Left ventricle myocardium superior (tissue), 1 donor: ENCODE results near the gene ZNF423. TPM values are rescaled to one million over a fixed set of nuclear protein-coding genes. Genes with fewer than 3 reads are reported as not detected.
"Not testable (repeated sequence)": the region's sequence is repeated elsewhere in the genome, so short reads cannot be mapped to it uniquely, and the experiment has no call there.

Experiments used
- ATAC-seq: fragments of 200-7000 bp; cut with Tn5 transposase; one replicate; pipeline ENCODE4 v1.9.1; 2020; ENCODE audit warnings: mild to moderate bottlenecking, moderate library complexity
- DNase-seq: peaks from one replicate; pipeline ENCODE4 v3.0.0-alpha.2; 2020
- intact Hi-C: fragments of 100-400 bp; cut with micrococcal nuclease; formaldehyde crosslinking; loops from one replicate; pipeline ENCODE4 v1.11.0; 2022
- total RNA-seq: library from RNA; stranded (reverse); fragmentation: NEBNext Ultra II Directional; extraction: Animal tissue kit (Norgen Biotek cat#: 25700); gene quantifications from one replicate; pipeline ENCODE4 v1.2.1, GENCODE V29; 2021
- donor health status: DM: no; HTN: yes; CAD: no; lungs with severe emphysema.

Gene ZNF423
- total RNA-seq, 1 donor from 2014 or later: 7.8 TPM

- ATAC-seq: peak; percentile 45
- DNase-seq: peak; percentile 35
- intact Hi-C loops: no loop called here
These were observed 20.1 kb upstream of the ZNF423 start for GRCh38 chr16:49875806-49876715.

DNA sequence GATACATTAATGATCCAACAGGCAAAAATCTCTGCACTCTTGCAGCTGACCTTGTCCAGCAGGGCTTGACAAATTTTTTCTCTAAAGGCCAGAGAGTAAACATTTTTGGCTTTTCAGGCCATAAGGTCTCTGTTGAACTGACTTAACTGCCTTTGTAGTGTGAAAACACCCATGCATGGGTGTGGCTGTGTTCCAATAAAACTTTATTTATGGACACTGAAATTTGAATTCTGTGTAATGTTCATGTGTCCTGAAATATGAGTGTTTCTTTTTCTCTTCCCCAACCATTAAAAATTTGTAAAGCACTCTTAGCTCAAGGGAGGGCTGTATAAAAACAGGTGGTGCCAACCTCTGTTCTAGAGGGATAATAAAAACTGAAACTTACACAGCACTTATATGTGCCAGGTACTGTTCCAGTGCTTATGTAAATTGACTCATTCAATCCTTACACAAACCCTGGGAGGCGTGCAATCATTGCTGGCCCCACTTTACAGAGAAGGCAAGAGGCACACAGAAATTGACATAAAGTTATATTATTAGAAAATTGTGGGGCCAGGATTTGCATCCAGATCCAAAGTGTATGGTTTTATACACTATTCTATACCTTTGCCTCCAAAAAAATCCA is 18.8 kb upstream of the ZNF423 start:
- no peak for DNase-seq
- ATAC-seq: no peak
- intact Hi-C loops: no loop called here

- ATAC-seq, DNase-seq, intact Hi-C loops: not testable (repeated sequence)
These were observed 15.9 kb upstream of the ZNF423 start for GRCh38 chr16:49871824-49872223.

GRCh38 chr16:49869731-49870130 is 13.8 kb upstream of the ZNF423 start:
- no peak for ATAC-seq
- no peak for DNase-seq
- intact Hi-C loops: no loop called here

DNA sequence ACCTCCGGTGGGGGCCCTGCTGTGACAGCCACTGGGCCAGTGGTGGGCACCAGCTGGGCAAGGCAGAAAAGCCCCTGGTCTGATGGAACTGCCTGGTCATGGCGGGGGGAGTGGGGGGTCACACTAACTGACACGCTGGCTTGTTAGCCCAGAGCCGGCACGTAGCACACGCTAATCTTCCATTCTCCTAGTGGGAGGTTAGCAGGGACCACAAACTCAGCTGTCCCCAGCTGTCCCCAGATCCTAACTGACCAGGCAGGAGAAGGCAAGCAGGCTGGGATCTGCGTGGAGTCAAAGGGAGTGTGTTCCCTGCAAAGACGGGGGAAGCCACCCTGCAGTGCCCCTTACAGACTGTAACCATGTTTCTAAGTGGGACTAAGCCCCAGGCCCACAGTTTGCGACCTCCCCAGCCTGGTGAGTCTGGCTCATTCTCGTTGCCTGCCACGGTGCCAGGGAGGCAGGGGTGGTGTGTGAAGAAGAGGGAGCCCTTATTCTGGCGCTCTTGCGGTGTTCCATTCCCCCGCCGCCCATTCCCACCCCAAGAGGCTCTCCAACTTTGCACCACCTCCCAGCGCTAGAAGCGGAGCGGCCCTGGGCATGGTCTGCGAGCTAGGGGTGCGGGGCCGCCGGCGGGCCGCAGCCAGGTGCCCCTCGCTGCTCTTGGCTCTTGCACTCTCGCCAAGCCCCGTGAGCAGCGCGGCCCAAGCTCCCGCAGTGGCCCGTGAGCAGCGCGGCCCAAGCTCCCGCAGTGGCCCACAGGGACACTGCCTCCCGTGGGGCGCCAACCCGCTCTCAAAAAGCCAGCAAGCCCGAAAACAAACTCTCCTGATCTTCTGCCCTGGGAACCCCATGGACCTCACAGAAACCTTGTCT is 12.1 kb upstream of the ZNF423 start:
- no peak for DNase-seq
- ATAC-seq: no peak
- intact Hi-C loops: no loop called here

DNA sequence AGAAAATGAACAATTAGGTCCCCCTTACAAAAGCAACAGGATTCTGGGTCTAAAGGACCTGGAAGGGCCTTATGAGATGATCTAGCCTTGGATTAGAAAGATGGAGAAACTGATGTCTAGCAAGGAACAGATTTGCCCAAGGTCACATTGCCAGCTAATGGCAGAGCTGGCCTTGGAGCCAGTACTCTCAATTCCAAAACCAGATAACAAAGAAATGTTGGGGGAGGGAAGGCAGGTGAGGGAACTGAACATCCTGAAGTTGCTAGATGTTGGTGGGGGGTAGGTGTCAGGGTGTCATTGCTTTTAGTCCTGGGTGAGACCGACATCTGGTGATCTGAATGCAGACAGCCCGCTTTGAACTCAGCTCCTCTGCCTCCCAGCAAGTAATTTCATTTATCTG is 11.3 kb upstream of the ZNF423 start:
- intact Hi-C loops: no loop called here

GRCh38 chr16:49866595-49867071 is 10.7 kb upstream of the ZNF423 start:
- ATAC-seq (no peak), DNase-seq (peak; percentile 32)
- intact Hi-C loops: no loop called here

More for the DNA sequence above, 11.3 kb upstream of the ZNF423 start:
- DNase-seq: no peak
- no peak for ATAC-seq

- intact Hi-C loops: no loop called here
- no peak for ATAC-seq
- DNase-seq: no peak
These were observed 6.8 kb upstream of the ZNF423 start for GRCh38 chr16:49862694-49863093.

GRCh38 chr16:49861299-49861698 is 5.4 kb upstream of the ZNF423 start:
- ATAC-seq (no peak), DNase-seq (no peak)
- intact Hi-C loops: no loop called here

DNA sequence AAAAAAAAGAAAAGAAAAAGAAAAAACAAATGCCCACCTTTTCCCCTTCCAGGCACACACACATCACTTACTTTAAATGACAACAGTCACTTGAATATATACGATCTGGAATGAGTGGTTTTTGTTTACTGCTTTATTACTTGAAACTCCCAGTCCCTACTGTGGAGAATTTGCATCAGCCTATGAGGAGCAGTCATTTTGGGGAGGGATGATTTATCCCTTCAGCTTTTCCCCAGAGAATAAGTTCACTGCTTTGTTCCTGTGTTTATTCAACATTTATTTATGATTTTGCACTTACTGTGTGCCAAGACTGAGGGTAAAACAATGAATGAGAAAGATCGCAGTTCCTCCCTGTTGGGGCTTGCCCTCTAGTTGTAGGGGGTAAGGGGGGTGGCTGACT is 4.7 kb upstream of the ZNF423 start:
- DNase-seq (no peak), ATAC-seq (no peak)
- intact Hi-C loops: no loop called here

GRCh38 chr16:49859125-49859811 is 3.4 kb upstream of the ZNF423 start:
- peak; percentile 85 for DNase-seq
- intact Hi-C loops: no loop called here
- ATAC-seq: peak; percentile 33

GRCh38 chr16:49858200-49859124 is 2.5 kb upstream of the ZNF423 start:
- ATAC-seq (peak; percentile 13), DNase-seq (peak; percentile 66)

GRCh38 chr16:49857423-49858181 is 1.7 kb upstream of the ZNF423 start:
- ATAC-seq: peak; percentile 2
- DNase-seq: peak; percentile 71
- intact Hi-C loops: no loop called here

More at GRCh38 chr16:49858200-49859124, 2.5 kb upstream of the ZNF423 start:
- intact Hi-C loops: no loop called here

- DNase-seq (peak; percentile 88), ATAC-seq (peak; percentile 56)
- intact Hi-C loops: no loop called here
These were observed 889 bp upstream of the ZNF423 start for GRCh38 chr16:49856672-49857330.

DNA sequence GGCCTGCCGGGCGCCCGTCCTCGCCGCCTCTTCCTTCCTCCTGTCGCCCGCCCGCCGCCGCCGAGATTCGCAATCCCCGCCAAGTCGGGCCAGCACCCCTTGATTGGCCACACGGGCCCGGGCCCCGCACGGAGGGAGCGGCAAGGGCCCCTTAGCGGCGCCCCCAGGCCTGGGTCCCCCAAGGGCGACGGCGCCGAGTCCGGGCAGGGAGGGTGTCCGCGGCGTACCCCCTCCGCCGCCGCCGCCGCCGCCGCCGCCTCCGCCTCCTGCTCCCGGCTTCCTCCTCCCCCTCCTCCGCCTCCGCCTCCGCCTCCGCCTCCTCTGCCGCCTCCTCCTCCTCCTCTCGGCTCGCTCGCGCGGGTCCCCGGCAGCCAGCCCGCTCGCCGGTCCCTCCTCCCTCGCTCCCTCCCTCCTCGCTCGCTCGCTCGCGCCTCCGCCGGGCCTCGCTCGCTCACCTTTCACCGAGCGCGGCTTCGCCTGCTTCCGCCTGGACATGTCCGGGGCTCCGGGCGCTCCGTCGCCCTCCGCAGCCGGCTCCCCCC is 561 bp downstream of the ZNF423 start:
- peak; percentile 84 for ATAC-seq
- intact Hi-C loops: no loop called here
- peak; percentile 92 for DNase-seq

- peak; percentile 7 for ATAC-seq
- DNase-seq: peak; percentile 69
These were observed 1.1 kb downstream of the ZNF423 start for GRCh38 chr16:49854796-49855203.

More at GRCh38 chr16:49854796-49855203, 1.1 kb downstream of the ZNF423 start:
- intact Hi-C loops: no loop called here
